HG02970 (cell line): ENCODE results near the gene TCF12.

Experiments
- ATAC-seq: cut with Tn5 transposase; IDR thresholded peaks from one replicate; pipeline ENCODE4 v1.9.1; 2021; ENCODE audit warnings: mild to moderate bottlenecking, moderate library complexity, moderate number of reproducible peaks; ENCODE audit not compliant: unreplicated experiment, low FRiP score

The TCF12 gene

DNA sequence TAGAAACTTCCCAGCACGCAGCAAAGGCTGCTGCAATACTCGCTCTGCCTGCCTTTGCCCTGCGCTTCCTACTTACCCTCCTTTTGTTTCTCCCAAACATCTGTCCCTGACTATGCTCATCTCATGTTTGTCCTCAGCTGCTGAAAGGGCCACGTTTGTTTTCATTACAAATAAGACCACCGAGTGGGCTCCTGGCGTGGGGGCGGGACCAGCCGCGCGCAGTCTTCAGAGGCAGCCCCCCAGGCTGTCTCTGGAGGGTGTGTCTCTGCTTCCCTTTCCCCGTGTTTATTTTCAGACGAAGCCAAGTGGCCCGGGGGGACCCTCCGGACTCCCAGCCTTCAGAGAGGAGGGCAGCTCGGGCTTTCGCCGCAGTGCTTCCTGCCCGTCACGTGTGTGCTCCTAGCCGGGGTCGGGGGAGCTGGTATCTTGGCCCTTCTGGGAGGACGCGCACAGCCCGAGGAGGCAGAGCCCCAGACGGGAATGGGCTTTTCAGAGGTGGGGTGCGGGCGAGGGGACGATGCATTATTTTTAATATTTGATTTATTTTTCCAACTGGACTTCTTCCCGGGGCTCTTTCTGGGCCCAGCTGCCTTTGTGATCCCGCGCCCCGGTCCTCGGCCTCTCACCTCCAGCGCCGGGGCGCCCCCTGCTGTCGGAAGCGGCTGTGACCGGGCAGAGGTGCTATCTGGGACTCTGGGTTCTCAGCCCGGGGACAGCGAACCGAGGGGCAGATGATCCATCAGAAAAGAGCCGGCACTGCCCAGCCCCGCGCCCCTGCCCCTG, 387.9 kb downstream of the TCF12 start:
- no peak for ATAC-seq

DNA sequence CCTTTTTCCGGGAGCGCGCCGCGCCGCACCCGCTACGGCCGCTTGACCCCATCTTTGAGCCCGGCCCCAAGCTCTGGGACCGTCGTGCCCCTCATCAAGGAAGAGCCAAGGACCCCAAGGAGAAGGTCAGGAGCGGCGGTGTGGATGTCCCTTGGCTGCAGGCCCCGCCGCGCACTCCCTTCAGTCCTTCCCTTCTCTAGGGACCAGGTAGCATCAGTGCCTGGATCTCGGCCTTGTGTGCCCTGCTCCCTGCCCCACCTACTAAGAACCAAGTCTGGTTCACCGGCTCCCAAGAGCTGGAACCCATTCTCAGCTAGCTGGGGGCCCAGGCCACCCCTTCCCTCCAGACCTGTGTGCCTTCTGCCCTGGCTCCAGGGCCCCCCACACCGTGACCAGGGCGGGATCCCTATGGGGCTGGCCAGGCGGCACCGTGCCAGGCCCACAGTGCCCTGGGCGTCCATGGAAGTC, 388.5 kb downstream of the TCF12 start:
- no peak for ATAC-seq

DNA sequence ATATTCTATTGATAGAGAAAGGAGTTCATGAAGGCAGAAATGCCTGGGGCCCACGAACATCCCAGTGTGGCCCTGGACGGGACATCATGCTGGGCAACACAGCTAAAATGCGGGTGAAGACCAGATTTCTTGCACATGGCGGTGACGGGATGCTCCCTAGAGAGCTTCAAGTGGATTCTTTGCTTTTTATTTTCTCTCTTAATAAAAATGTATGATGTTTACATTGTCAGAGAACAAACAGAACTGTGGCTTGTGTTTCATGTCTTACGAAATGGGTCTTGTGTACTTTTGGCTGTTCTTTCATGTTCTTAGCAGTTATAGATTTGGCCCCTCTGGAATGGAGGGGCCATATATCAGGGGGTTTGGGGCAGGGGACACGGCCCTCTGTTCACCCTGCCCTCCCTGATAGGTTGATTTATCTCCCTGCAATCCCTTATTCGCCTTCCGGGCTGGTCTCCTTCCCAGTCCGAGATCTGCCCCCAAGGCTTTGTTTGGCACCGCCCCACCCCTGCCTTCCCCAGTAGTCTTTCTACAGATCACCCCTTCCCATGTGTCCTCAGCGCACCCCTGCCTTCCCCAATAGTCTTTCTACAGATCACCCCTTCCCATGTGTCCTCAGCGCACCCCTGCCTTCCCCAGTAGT, 389.2 kb downstream of the TCF12 start:
- no peak for ATAC-seq

DNA sequence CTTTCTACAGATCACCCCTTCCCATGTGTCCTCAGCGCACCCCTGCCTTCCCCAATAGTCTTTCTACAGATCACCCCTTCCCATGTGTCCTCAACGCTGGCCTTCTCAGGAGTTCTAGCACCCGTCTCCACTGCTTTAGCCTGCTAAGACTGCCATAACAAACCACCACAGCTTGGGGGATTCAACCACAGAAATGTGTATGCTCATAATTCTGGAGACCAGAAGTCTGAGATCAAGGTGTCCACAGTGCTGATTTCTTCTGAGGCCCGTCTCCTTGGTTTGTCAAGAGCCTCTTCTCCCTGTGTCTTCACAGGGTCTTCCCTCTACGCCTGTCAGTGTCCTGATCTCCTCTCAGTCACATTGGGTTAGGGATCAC, 389.7 kb downstream of the TCF12 start:
- no peak for ATAC-seq

DNA sequence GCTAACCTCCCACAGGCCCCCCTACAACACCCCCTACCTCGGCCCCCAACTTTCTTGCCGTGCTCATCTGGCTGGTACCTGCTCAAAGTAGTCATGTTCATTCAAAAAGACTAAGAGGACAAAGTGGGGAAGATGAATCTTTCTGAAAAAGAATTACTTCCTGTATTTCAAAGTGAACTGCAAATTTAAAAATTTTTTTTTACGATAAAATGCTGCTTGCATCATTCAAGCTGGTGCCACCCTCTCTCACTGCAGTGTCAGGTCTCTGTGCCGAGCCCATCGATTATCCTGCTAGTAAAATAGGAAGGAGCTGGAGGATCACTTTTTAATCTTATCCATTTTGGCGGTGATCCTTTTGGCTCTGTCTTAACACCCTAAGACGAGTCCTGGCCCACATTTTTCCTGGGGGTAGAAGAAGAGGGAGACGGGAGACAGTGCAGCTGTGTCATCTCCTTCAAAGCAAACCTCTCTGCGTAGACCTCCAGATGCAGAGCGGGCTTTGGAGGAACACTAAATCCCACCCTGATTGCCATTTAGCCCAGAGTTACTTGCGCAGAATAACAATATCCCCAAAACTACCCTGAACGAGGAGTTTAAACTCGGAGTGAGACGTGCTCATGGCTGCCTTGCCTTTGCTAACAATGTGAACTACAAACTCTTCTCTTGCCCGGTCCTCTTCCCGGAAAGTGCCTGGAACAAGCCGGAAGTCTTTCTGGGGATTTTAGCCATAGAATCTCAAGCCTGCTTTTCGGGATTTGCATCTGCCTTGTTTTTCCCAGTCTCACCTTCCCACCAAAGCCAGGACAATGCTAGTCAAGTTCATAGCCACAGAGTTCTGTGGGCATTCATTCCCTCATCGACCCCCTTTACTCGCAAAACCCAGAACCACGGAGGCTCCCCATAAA, 391.7 kb downstream of the TCF12 start:
- no peak for ATAC-seq

DNA sequence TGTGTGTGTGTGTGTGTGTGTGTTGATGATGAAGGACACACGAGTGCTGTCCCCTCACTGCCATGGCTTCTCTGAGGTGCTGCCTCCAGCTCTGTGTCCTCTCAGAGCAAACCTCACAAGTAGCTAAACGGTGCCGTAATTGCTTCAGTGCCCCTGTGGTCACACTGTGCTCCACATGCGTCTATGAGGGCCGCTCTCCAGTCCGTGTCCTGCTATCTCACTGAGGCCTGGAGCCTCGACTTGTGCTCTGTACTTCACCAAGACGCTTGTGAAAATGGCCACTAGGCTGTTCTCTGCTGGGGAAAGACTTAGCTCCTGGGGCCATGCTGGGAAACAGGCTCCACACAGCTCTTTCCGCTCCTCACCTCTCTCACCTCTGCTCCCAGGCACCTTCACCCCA, 392.4 kb downstream of the TCF12 start:
- no peak for ATAC-seq

DNA sequence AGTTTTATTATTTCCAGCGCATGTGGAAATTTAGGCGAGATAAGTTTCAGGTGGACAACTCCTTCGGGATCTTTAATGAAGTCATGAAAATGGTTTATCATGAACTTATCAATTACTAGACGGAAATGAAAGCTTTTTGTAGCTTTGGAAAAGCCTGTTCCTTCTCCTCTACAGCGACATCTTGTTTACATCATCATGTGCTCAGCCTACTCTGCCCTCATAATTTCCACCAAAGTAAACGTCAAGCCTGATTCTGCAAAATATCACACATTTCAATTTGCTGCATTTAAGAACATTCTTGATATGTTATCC, 393.5 kb downstream of the TCF12 start:
- ATAC-seq: no peak

DNA sequence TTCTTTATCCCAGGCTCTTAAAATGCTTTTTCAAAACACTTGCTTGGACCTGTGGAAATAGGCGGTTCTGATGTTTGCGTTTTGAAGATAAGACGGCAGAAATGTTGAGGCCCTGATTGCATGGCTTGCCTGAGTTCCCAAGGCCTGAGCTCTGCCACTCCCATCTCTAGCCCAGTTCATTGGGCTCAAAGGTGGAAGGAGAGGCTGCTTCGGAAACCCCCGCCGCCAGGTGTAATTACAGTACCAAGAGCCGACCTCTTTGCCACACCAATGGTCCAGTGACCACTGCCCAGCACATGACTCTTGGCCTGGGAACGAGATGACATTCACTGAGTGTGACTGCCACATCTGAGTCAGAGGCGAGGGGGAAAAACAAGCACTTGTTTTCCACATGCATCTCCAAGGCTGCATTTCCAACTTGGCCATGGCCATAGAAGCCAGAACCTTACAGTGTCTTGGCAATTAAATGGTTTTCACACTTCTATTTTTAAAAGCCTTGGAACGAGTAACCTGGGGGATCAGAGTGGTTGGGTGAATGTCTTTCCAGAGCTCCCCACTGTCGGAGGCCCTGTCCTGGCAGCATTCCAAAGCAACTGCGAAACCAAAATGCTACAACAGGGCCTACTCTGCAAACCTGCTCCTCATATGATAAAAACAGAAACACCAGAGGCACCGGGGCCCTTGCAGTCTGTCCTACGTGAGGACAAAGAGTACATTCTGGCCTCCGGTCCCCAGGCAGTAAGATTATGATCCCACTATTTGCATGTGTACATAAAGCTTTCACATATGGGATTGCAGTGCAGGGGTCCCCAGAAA, 394.1 kb downstream of the TCF12 start:
- ATAC-seq: no peak

DNA sequence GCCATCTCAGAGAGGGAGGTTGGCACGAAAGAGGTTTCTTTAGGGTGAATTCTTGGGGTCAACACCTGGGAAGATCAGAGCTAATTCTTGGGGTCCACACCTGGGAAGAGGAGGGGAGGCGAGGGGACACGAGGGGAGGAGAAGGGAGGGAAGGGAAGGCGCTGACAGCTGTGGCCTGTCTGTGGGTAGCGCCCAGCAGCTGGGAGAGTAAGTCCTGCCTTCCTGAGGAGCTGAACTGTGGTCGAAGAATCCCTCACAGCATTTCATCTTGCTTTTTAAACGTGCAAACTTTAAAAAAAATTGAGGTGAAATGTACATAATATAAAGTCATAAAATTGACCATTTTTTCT, 394.7 kb downstream of the TCF12 start:
- ATAC-seq: no peak

DNA sequence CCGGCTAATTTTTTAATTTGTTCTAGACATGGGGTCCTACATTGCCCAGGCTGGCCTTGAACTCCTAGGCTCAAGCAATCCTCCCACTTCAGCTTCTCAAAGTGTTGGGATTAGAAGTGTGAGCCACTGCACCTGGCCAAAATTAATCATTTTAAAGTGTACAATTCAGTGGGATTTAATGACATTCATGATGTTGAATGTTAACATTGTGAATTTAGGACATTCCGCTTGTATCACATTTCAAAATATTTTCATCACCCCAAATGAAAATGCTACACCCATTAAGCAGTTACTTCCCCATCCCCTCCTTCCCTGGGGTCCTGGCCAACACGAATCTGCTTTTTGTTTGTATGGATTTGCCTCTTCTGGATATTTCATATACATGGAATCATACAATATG, 395.8 kb downstream of the TCF12 start:
- no peak for ATAC-seq

DNA sequence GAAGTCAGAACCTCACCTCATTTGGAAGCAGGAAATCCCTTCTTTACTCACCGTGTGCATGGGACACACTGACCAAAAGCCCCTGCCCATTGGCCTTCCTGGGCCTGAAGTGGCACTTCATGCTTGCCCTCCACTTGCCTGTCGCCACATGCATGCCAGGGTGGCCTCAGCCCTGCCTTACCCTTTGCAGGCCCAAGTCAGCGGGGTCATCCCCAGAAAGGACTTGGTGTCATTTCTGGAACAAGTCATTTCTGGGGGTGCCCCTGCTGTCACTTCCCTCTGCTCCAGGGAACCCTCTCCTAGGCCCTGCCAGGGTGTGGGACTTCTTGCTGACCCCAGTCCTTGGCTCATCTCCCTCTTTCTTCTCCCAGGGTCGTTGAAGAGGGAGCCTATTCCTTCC, 398.0 kb downstream of the TCF12 start:
- no peak for ATAC-seq

DNA sequence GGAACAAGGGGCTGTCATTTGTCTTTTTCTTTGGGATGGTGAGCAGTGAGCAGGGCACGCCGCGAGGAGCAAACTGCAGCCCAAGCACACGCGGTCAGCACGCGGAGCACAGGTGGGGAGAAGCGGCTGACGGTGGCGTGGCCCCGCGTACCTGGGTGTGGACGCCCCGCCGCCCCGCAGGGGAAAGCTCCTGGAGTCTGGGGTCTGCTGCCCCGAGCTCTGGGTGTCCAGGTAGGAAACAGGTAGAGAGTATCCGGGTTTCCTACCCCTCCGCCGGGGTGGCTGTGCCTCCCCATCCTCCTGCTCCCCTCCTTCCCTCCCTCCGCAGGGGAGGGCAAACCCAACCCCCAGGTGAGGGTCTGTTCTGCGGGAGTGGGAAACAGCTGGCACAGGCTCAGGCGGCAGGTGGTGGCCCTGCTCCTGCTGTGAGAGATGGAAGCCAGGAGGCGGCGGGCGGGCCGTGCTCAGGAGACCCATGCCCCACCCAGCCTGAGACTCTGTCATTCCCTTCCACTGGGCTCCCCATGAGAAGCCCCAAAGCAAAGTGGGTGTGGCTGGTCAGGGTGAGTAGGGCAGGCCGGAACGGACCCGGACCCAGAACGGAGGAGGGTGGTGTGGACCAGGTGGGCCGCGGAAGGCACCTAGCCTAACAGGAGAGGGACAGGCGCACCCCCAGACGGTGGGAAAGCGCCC, 400.9 kb downstream of the TCF12 start:
- ATAC-seq: no peak

DNA sequence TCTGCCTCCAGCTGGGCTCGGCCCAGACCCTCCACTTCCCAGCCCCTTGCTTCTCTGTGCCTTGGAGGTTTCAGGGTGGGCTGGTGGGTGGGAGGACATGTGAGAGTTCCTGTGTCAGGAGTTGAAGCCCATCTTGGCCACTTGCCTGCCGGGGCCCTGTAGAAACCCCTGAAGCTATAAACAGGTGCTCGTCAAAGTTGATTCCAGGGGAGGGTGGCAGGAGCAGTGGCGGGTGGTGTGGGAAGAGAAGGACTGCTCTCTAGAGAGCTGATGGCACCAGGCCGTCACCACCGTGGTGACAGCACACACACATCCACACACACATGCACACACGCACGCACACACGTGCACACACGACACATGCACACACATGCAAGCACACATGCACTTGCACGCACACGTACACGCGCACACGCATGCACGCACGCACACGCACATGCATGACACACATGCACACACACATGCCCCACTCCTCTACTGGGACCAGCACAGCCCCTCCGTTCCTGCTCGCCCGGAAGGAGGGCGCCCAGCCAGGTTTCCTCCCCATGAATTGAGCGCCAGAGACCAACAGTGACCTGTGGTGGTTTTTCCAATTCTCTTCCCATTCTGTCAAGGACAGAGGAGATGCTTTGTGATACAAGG, 401.6 kb downstream of the TCF12 start:
- no peak for ATAC-seq

DNA sequence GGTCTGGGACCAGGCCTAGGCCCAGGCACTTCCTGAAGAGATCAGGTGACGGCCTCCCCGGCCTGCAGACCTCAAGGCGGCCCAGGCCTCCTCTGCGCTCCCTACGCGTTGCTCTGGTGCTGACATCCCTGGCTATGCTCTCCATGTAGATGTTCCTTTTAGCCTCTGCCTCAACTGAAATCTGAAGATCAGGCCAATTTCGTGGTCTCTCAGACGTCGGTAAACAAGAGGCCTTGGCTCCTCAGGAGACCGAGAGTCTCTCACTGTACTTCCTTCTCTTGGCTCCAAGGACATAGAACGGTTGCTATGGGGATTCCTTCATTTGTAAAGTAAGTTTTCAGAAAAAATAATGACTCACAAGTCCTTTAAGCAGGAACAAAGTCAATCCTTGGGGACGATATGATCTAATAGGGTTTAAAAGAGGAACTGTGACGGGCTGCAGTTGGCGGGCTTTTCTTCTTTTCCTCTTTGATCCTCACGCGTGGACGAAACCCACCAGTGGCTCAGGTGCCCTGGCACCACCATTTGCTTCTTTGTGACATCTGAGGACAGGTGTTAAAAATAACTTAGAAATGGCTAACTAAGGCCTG, 402.3 kb downstream of the TCF12 start:
- ATAC-seq: no peak

DNA sequence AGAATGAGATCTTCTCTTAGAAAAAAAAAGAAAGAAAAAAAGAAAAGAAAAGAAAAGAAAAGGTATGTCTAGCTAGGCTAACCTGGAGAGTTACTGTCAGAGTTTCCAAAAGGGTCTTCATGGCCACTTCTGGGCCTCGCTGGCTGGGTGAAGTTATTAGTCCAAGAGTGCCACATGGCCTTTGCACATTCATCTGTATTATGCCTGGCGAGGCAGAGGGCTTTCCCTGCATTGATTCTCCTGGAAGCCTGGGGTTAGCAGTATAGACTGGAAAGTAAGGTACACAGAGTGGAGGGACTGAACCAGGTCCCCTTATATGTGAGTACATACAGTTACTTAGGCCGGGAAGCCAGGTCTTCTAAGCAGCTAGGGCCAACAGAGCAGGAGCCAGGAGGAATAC, 403.0 kb downstream of the TCF12 start:
- ATAC-seq: no peak

DNA sequence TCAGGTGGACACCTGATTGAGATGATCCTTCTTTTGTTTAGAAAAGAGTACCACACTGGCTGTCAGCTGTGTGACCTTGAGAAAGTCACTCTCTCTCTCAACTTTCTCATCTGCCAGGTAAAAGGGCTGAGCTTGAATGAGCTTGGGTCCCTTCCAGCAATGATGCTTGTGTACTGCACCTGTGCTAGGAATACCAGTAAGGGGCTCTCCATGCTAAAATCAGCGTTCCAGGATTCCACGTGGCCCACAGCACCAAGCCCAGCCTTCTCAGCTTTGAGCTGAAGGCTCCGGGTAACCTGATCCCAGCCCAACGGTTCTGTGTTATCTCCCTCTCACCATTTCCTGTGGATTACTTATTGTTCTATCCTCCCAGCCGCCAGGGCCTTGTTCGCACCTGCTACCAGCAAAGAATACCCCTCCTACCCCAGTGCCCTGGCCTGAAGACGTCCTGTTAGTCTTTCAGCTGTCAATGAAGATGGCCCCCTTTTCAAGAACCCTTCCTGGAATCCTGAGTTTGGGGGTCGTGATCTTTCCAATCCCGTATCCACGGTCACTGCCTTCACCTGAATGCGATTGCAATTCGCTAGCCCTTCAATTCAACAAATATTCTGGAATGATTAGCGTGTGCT, 403.6 kb downstream of the TCF12 start:
- no peak for ATAC-seq

DNA sequence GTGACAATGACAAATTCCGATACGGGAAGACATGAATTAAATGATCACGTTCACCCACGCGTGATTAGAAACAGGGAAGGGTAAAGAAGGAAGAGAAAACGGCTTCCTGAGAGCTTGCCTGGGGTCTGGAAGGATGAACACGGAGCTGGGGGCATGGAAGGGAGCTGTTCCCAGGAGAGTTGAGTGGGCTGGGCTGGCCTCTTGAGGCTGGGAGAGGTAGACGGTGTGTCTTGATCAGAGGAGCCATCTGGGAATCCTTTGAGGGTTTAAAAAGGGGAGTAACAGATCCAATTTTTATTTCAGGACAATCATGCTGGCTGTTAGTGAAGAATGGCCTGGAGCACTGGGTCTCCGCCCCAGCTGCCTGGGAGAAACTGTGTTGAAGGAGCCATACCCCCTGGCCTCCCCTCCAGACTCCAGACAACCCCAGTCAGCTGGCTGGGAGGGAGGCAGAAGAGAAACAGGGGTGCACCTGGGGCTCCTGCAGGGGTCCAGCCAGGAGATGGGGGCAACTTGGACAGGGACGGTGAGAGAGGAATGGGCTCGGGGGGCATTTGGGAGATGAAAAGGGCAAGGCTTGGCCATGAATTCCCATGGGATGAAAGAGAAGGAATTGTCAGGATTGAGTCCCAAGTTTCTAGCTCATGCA, 404.3 kb downstream of the TCF12 start:
- ATAC-seq: no peak

DNA sequence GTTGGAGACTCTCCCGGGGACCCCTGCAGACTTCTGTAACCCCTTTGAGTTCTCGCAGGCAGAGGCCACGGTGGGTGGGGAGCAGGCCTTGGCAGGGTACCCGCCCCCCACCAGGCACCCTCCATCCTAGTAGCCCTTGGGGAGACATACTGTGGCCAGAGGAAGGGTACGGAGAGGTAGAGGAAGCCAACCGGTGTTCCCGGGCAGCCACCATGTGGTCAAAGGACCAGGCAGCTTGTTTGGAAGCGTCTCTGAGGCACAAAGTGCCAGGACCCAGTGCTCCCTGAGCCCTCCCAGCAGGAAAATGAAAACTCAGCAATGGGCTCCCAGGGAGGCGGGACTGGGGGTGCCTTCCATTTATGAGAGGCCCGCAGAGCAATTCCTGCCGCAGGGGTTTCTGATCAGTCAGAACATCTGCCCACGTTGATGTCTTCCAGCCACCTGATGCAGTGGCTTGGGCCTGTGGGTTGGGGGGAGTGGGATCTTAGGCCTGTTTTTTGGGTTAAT, 404.9 kb downstream of the TCF12 start:
- ATAC-seq: no peak
